GM18907 (cell line): ENCODE measurements around the gene PTF1A.

Experiments used
- ATAC-seq: cut with Tn5 transposase; IDR thresholded peaks from one replicate; pipeline ENCODE4 v1.9.1; 2021; ENCODE audit warnings: mild to moderate bottlenecking, moderate library complexity; ENCODE audit not compliant: unreplicated experiment

The PTF1A gene

GRCh38 chr10:23186178-23186577 lies 5.9 kb upstream of the PTF1A start:
- no peak for ATAC-seq

DNA sequence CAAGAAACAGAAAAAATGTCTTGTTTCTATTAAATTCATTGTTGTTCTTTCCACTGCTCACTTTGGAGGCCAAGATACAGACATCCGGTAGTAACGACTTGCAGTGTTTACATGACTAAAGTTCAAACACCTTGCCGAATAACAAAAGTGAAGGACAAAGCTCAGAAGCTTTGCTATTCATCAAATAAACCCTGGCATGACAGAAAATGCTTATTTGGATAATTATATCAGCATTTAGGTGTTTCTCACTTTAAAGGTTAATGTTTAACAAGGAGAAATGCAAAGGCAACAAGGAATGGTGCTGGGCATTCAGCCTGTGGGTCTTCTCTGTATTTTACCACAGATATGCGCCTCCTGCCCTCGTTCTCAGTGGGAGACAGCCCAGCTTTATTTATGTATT lies 5.4 kb upstream of the PTF1A start:
- no peak for ATAC-seq

GRCh38 chr10:23187155-23187554 lies 5.0 kb upstream of the PTF1A start:
- ATAC-seq: no peak

DNA sequence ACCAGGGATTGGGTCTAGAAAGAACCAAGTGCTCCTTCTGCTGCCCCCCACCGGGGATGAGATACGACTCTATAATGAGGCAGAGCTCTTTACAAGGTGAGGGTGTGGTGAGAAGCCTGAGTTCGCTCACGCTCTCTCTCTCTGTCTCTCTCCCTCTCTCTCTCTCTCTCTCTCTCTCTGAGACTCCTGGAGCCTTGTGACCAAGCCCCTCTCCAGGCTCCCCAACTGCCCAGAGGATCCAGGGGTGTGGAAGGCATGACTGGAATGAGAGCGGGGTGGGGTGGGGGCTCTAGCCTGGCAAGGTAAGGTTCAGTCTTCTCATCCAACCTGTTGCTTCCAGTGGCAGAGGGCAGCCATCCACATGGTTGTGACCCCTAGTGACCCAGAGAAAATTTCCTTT lies 3.1 kb upstream of the PTF1A start:
- no peak for ATAC-seq

- ATAC-seq: no peak
Observed at GRCh38 chr10:23190872-23191763, 994 bp upstream of the PTF1A start.

DNA sequence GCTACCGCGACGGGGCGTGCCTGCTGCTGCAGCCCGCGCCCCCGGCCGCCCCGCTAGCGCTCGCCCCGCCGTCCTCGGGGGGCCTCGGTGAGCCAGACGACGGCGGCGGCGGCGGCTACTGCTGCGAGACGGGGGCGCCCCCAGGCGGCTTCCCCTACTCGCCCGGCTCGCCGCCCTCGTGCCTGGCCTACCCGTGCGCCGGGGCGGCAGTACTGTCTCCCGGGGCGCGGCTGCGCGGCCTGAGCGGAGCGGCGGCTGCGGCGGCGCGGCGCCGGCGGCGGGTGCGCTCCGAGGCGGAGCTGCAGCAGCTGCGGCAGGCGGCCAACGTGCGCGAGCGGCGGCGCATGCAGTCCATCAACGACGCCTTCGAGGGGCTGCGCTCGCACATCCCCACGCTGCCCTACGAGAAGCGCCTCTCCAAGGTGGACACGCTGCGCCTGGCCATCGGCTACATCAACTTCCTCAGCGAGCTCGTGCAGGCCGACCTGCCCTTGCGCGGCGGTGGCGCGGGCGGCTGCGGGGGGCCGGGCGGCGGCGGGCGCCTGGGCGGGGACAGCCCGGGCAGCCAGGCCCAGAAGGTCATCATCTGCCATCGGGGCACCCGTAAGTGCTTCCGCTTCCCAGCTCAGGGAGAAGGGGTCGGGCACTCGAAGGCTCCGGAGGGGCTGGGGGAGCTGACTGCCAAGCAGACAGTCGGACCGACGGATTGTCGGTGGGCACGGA lies 761 bp downstream of the PTF1A start:
- no peak for ATAC-seq

GRCh38 chr10:23193435-23194074 lies 1.4 kb downstream of the PTF1A start:
- ATAC-seq: no peak

DNA sequence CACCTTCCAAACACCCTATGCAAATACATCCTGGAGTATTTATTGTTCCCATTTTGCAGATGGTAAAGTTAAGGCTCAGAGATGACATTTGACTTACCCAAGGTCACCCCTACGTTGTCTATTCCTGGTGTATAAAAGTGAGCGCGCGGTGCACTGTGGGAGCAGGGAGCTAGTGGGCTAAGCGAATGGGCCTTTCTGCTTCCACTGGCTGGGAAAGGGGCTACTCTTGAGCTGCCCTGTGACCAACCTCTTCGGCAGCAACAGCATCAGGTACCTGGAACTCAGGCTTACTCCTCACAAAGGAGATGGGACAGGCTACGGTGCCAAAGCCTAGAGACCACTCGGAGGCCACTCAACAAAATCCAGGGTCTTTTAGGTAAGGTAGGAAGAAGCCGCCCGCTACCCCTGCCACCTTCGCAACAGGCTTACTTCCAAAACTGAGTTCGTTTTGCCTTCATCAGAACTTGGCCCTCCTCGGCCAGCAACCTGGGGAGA lies 2.4 kb downstream of the PTF1A start:
- ATAC-seq: no peak

GRCh38 chr10:23194966-23195845 lies 3.1 kb downstream of the PTF1A start:
- no peak for ATAC-seq

GRCh38 chr10:23195846-23196600 lies 3.9 kb downstream of the PTF1A start:
- ATAC-seq: no peak

GRCh38 chr10:23196915-23197314 lies 4.8 kb downstream of the PTF1A start:
- ATAC-seq: no peak

DNA sequence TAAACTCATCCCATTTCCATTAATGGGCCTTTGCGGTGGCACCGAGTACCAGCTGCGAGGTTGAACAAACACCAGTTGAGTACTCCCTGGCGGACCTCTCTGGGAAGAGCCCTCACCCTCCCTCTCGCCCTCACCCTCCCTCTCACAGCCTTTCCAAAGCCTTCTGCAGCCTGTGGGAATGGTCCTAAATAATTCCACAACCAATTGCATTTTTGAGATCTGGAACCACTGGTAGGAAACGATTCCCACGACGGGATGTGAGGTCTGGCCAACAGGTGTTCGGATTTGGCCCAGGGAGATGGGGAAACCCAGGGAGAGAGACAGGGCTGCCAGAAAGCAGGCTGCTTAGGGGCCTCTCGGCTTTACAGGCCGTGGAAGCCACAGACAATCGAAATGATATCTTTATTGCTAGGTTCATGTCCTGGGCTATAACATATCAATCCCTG lies 5.3 kb downstream of the PTF1A start:
- no peak for ATAC-seq

DNA sequence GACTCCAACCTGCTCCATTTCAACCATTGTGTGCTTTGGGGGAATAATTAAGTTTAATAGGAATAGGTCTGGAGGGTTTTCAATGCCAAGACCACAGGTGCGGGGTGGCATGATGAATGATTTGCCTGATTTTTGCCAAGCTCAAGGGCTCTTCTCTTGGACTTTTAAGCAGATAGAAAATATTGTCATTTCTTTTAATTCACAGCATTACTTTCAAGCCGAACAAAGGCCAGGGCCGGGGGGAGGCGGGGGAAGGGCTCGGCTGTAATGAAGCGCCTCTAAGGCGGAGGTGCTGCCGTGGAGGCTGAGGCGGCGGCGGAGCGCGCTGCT lies 6.5 kb downstream of the PTF1A start:
- no peak for ATAC-seq

DNA sequence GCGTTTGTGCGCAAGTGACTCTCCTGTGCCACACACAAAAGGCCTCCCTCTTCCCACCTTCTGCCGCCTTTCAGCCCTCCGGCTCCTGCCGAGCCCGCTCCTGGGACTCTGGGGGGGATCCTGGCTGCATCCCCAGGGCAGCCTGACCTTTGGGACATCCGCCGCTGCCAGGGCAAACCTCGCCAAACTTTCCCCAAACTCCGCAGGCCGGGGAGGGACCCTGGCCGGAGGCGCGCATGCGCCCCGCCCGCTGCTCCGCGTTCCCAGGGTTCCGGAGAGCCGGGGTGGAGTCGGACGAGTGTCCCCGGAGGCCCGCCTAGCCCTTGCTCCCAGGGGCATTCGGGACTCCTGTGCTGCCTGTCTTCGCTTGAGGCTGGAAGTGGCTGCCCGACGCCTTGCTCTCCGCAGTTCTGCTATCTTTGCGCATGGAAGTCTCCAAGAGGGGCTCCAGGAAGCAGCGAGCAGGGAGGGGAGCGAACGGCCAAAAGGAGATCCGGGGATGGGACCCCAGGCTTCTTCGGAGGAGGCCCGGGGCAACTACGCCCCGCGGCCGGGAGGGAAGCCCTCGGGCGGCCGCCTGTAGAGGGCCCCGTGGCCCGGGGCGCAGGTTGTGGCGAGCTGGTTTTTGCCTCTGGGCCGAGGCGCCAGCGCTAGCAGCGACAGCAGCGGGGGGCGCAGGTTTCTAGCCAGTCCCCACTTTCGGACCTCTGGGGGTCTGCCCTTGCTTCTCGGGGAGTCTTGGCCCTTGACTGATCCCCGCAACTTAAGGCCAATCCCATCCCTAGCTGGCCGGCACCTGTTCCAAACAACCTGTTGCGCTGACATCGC lies 7.0 kb downstream of the PTF1A start:
- no peak for ATAC-seq

DNA sequence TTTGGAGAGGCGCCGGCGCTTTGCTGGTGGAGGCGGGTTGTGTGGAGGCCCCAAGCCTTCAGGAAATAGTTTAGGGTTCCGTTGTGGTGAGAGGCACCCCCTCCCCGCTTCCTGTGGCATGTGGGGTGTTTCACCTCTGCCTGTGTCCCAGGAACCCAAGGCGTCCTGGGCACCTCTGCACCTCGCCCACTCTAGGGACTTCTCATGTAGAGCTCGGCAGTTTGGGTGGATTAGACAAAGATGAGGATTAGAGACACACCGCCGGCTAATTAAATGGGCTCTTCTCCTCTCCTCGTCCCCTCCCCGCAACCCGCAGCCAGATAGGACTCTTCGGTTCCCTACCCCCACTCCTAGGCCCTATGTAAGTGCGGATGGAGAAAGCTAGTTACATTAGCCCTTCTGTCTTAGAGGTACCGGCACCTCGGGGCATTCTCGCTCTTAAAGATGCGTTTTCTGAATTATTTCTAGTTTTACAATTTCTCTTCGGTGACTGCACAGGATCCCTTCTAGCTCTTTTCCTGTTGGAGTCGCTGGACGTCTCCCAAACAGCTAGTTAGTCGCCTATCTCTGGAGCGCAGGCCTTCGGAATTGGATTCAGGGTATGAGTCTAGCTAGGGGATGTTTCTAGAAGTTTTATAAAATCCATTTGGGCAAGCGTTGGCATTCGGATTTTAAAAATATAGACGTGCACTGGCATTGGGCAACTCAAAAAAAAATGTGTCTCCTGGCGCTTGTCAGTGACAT lies 7.8 kb downstream of the PTF1A start:
- ATAC-seq: no peak

DNA sequence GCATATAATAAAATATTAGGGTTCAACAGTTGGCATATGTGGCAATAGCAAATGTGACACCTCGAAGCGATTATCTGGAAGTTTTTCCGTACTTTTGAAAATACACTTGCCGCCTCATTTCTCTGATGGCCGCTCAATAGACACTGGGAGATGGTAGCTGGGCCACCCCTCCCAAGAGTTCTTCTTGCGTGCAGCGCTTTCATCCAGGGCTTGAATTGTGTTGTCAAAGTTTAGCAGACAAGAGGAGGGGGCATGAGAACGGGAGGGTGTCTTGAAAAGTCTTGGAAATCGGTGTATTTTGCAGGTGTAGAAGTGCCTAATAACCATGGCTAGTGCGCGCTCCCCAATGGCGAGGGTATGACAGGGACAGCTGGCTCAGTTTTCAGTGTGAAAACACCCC lies 8.5 kb downstream of the PTF1A start:
- no peak for ATAC-seq

- no peak for ATAC-seq
Observed at GRCh38 chr10:23200997-23201652, 9.0 kb downstream of the PTF1A start.

GRCh38 chr10:23201837-23202236 lies 9.7 kb downstream of the PTF1A start:
- ATAC-seq: no peak
